Measurements from ENCODE around the gene IL1R2. TPM values are rescaled to one million over a fixed set of nuclear protein-coding genes. Genes with fewer than 3 reads are reported as not detected.

The IL1R2 gene
- total RNA-seq, 1 donor from 2014 or later = 23.3 TPM

- Histone ChIP-seq H3K27ac (no peak overlapping the region), H3K36me3 (no peaks in the 10 kb centered on the region), H3K4me1 (no peaks in the 10 kb centered on the region), H3K4me3 (no peak overlapping the region), H3K9me3 (no peaks in the 10 kb centered on the region), H3K27me3 (ENCODE audit: low read depth) (peaks cover 4% of the 10 kb centered on the region)
- peak; percentile 23 to 25 for ATAC-seq
- no peak for DNase-seq
- intact Hi-C loops (cut with DNase I) = no loop called here
- TF ChIP-seq, protein P1, sequence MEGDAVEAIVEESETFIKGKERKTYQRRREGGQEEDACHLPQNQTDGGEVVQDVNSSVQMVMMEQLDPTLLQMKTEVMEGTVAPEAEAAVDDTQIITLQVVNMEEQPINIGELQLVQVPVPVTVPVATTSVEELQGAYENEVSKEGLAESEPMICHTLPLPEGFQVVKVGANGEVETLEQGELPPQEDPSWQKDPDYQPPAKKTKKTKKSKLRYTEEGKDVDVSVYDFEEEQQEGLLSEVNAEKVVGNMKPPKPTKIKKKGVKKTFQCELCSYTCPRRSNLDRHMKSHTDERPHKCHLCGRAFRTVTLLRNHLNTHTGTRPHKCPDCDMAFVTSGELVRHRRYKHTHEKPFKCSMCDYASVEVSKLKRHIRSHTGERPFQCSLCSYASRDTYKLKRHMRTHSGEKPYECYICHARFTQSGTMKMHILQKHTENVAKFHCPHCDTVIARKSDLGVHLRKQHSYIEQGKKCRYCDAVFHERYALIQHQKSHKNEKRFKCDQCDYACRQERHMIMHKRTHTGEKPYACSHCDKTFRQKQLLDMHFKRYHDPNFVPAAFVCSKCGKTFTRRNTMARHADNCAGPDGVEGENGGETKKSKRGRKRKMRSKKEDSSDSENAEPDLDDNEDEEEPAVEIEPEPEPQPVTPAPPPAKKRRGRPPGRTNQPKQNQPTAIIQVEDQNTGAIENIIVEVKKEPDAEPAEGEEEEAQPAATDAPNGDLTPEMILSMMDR (IDR thresholded peaks at IDR 0.05) = no peak
These were observed 1.9 kb upstream of the IL1R2 start for GRCh38 chr2:101989740-101990460.

DNA sequence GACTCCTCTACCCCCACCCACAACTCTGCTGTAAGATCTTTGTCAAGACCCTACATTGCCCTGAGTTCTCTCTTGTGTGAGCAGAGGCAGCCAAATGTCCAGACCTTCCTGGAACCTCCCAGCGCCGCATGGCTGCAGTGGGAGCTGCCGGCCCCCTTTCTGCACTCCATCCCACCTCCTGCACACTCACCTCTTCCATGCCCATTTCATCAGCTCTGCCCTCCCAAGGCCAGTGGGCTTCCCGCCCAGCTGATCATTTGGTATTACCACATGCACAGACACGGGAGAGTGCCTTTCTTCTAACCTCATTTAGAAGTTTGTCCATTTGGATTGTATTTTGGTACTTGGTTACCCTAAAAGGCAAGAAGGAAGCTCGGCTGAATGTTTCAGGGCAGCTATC is 2.0 kb downstream of the IL1R2 start:
- intact Hi-C loops (cut with DNase I) = no loop called here
- DNase-seq = no peak
- Histone ChIP-seq H3K4me3 (no peak overlapping the region), H3K9me3 (no peaks in the 10 kb centered on the region), H3K4me1 (no peaks in the 10 kb centered on the region), H3K27me3 (ENCODE audit: low read depth) (no peaks in the 10 kb centered on the region), H3K27ac (no peak overlapping the region), H3K36me3 (no peaks in the 10 kb centered on the region)
- ATAC-seq = no peak
- TF ChIP-seq, protein P1 (IDR thresholded peaks at IDR 0.05) = no peak

GRCh38 chr2:101995019-101995418 is 3.3 kb downstream of the IL1R2 start:
- Histone ChIP-seq H3K4me3 (no peak overlapping the region), H3K27ac (no peak overlapping the region), H3K27me3 (ENCODE audit: low read depth) (no peaks in the 10 kb centered on the region), H3K4me1 (no peaks in the 10 kb centered on the region), H3K36me3 (no peaks in the 10 kb centered on the region), H3K9me3 (no peaks in the 10 kb centered on the region)
- DNase-seq (no peak), ATAC-seq (no peak)
- intact Hi-C loops (cut with DNase I) = no loop called here
- TF ChIP-seq, protein P1 (IDR thresholded peaks at IDR 0.05) = no peak

DNA sequence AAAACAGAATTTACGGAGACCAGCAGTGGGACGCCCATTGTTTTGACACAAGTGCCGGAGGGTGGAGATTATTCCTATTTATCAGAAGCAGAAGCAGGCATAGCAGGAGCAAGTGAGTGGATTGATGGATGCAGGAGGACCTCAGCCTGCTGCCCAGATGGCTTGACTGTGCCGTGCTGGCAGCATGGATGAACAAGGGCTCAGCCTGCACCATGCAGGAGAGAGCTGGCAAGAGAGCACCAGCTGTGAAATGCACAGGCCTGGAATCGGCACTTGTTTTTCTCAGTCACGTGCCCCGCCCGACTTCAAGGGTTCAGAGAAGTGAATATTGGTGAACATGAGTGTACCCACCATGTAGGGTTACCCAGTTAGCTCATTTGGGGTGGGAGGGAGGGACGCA is 4.0 kb downstream of the IL1R2 start:
- no peak for DNase-seq
- TF ChIP-seq, protein P1 (IDR thresholded peaks at IDR 0.05) = no peak
- intact Hi-C loops (cut with DNase I) = no loop called here
- no peaks in the 10 kb centered on the region for H3K36me3 ChIP-seq
- no peaks in the 10 kb centered on the region for H3K27me3 ChIP-seq (ENCODE audit: low read depth)
- H3K4me3 ChIP-seq = no peak overlapping the region
- H3K27ac ChIP-seq = no peak overlapping the region
- H3K4me1 ChIP-seq = no peaks in the 10 kb centered on the region
- no peaks in the 10 kb centered on the region for H3K9me3 ChIP-seq
- ATAC-seq = no peak

DNA sequence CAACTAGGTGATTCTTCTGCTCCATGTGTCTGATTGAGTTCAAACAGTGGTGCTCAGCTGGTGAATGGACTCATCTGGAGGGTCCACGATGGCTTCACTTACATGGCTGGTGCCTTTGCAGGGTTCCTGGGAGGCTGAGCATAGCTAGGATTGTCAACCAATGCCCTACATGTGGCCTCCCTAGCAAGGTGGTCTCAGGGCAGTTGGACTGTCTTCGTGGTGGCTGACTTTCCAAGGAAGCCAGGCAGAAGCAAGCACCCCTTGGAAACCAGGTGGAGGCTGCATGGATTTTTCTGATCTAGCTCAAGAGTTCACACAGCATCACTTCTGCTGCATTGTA is 6.8 kb downstream of the IL1R2 start:
- TF ChIP-seq, protein P1 (IDR thresholded peaks at IDR 0.05) = no peak
- intact Hi-C loops (cut with DNase I) = no loop called here
- H3K4me1 ChIP-seq = no peaks in the 10 kb centered on the region
- H3K27ac ChIP-seq = no peak overlapping the region
- H3K9me3 ChIP-seq = no peaks in the 10 kb centered on the region
- DNase-seq (no peak), ATAC-seq (no peak)
- H3K4me3 ChIP-seq = no peak overlapping the region
- no peaks in the 10 kb centered on the region for H3K36me3 ChIP-seq
- no peaks in the 10 kb centered on the region for H3K27me3 ChIP-seq (ENCODE audit: low read depth)

All from lower lobe of right lung (tissue), 2 donors.